ENCODE results near the gene PHF2. TPM values are rescaled to one million over a fixed set of nuclear protein-coding genes. Genes with fewer than 3 reads are reported as not detected.

PHF2 gene
- 10 to 100 TPM; 22.6 to 40.2 (median 28.4) TPM for total RNA-seq

- peak within 1 kb of the TSS; percentile 73 for H3K4me3 ChIP-seq
- no peaks in the 10 kb centered on the region for H3K9me3 ChIP-seq
- H3K36me3 ChIP-seq: no peaks in the 10 kb centered on the region
- TF ChIP-seq POLR2A (IDR thresholded peaks at IDR 0.05) (peak in 1 of 2 donors; percentile 26), CTCF (IDR thresholded peaks at IDR 0.05) (no peak)
- H3K27me3 ChIP-seq: no peaks in the 10 kb centered on the region
- H3K4me1 ChIP-seq: peaks cover 46% of the 10 kb centered on the region
- DNase-seq (ENCODE audit: low spot score in 2 of 2): peak in 1 of 2 donors; percentile 63
- peak within 1 kb of the TSS; percentile 95 for H3K27ac ChIP-seq
- 2% methylated on average over 9 of the region's 140 CpGs for WGBS
These were observed at the start of gene PHF2 for GRCh38 chr9:93576258-93577077. TSS of gene PHF2 (plus strand) at chr9:93576584. CDS start at chr9:93576774, 190 bp downstream.

- no peak overlapping the region for H3K27ac ChIP-seq
- peaks cover 3% of the 10 kb centered on the region for H3K4me1 ChIP-seq
- H3K4me3 ChIP-seq: no peak overlapping the region
- peak in 1 of 2 donors; percentile 21 for DNase-seq (ENCODE audit: low spot score in 2 of 2)
- no peaks in the 10 kb centered on the region for H3K27me3 ChIP-seq
- H3K9me3 ChIP-seq: no peaks in the 10 kb centered on the region
- 44% methylated on average over 3 of the region's 3 CpGs for WGBS
- peaks cover 71% of the 10 kb centered on the region for H3K36me3 ChIP-seq
- peak in 1 of 2 donors; percentile 15 for TF ChIP-seq CTCF (IDR thresholded peaks at IDR 0.05)
- no peak for TF ChIP-seq POLR2AphosphoS5 (IDR thresholded peaks at IDR 0.05)
These were observed 45.0 kb upstream of the PHF2 start for GRCh38 chr9:93531374-93531773.

- Histone ChIP-seq H3K4me3 (no peak overlapping the region), H3K27me3 (no peaks in the 10 kb centered on the region), H3K27ac (no peak overlapping the region), H3K9me3 (no peaks in the 10 kb centered on the region), H3K4me1 (peaks cover 3% of the 10 kb centered on the region), H3K36me3 (peaks cover 69% of the 10 kb centered on the region)
- TF ChIP-seq CTCF (IDR thresholded peaks at IDR 0.05): no peak
- no peak for TF ChIP-seq POLR2A (IDR thresholded peaks at IDR 0.05)
- no peak for TF ChIP-seq EP300 (IDR thresholded peaks at IDR 0.05)
- no peak for TF ChIP-seq POLR2AphosphoS5 (IDR thresholded peaks at IDR 0.05)
- WGBS: 93% methylated on average over 8 of the region's 8 CpGs
- no peak for DNase-seq (ENCODE audit: low spot score in 2 of 2)
These were observed 44.2 kb upstream of the PHF2 start for GRCh38 chr9:93532141-93532540.

- TF ChIP-seq EP300 (IDR thresholded peaks at IDR 0.05): no peak
- no peak for TF ChIP-seq POLR2A (IDR thresholded peaks at IDR 0.05)
- TF ChIP-seq POLR2AphosphoS5 (IDR thresholded peaks at IDR 0.05): no peak
- no peaks in the 10 kb centered on the region for H3K27me3 ChIP-seq
- no peaks in the 10 kb centered on the region for H3K9me3 ChIP-seq
- peaks cover 62% of the 10 kb centered on the region for H3K36me3 ChIP-seq
- no peak overlapping the region for H3K27ac ChIP-seq
- H3K4me1 ChIP-seq: peaks cover 3% of the 10 kb centered on the region
- DNase-seq (ENCODE audit: low spot score in 2 of 2): no peak
- 93% methylated on average over 8 of the region's 8 CpGs for WGBS
- H3K4me3 ChIP-seq: no peak overlapping the region
These were observed 42.5 kb upstream of the PHF2 start for GRCh38 chr9:93533863-93534262.

DNA sequence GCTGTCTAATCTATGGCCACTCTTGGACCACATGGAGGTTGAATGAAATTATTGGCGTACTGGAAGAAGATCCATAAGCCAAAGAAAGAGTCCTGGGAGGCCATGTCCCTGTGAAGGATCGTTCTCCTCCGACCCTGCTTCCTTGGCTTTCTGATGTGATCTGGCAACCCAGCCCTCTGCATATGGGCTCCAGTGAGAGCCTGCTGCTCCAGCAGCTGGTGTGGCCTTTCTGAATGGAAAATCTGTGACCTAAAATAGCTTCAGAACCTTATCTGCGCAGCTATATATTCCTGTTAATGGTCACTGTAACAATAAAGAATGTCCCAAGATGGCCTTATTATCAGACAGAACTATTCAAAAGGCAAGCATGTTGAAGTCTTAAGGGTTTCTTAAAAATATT lies 40.2 kb upstream of the PHF2 start:
- H3K27me3 ChIP-seq: no peaks in the 10 kb centered on the region
- no peak for TF ChIP-seq POLR2A (IDR thresholded peaks at IDR 0.05)
- TF ChIP-seq POLR2AphosphoS5 (IDR thresholded peaks at IDR 0.05): no peak
- no peak for TF ChIP-seq CTCF (IDR thresholded peaks at IDR 0.05)
- no peak for TF ChIP-seq EP300 (IDR thresholded peaks at IDR 0.05)
- no peak overlapping the region for H3K27ac ChIP-seq
- no peak for DNase-seq (ENCODE audit: low spot score in 2 of 2)
- H3K4me3 ChIP-seq: no peak overlapping the region
- peaks cover 52% of the 10 kb centered on the region for H3K36me3 ChIP-seq
- no peaks in the 10 kb centered on the region for H3K9me3 ChIP-seq
- 81% methylated on average over 4 of the region's 4 CpGs for WGBS
- H3K4me1 ChIP-seq: peaks cover 3% of the 10 kb centered on the region

Measured in suprapubic skin (tissue), 4 donors.